Mammary epithelial cell (primary cell): ENCODE measurements around the gene CDK8.

Source experiments
- EZH2 ChIP-seq: IDR thresholded peaks from 2 replicates; pipeline ENCODE4 v1.6.1; 2012; ENCODE audit warnings: low read length, inconsistent platforms, borderline replicate concordance
- TF ChIP-seq, protein P1 (sequence below), 2 donors: IDR thresholded peaks in 1 of 2; conservative IDR thresholded peaks in 1 of 2; 2 replicates each; pipeline ENCODE4 v1.5.1; 2011 to 2012; ENCODE audit warnings: inconsistent platforms in 2 of 2, low read length in 2 of 2, mild to moderate bottlenecking in 2 of 2, control low read depth in 1 of 2, low read depth in 1 of 2; ENCODE audit not compliant: insufficient read depth in 1 of 2; ENCODE audit errors: extremely low read depth in 1 of 2

DNA sequence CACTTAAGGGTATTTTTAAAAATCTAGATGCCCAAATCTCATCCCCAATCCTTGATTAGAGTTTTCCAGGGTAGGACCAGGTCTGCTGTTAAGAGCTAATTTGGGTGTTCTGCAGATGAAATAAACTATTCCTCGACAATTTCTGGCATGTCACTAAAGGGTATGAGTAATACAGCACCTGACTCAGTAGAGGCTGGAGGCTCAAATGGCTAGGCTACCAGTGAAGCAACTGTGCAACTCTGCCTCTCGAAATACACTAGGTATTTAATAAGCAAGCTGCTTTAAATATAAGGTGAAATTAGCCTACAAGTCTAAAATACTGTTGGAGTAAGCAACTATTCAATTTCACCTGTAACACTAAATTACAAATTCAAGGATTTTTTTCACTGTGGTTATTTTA lies 33.4 kb upstream of the CDK8 start:
- TF ChIP-seq EZH2, result no peak
- TF ChIP-seq, protein P1, sequence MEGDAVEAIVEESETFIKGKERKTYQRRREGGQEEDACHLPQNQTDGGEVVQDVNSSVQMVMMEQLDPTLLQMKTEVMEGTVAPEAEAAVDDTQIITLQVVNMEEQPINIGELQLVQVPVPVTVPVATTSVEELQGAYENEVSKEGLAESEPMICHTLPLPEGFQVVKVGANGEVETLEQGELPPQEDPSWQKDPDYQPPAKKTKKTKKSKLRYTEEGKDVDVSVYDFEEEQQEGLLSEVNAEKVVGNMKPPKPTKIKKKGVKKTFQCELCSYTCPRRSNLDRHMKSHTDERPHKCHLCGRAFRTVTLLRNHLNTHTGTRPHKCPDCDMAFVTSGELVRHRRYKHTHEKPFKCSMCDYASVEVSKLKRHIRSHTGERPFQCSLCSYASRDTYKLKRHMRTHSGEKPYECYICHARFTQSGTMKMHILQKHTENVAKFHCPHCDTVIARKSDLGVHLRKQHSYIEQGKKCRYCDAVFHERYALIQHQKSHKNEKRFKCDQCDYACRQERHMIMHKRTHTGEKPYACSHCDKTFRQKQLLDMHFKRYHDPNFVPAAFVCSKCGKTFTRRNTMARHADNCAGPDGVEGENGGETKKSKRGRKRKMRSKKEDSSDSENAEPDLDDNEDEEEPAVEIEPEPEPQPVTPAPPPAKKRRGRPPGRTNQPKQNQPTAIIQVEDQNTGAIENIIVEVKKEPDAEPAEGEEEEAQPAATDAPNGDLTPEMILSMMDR (conservative IDR thresholded peaks at IDR 0.05 in 1 of 2, IDR thresholded peaks at IDR 0.05 in 1 of 2; ENCODE audit: extremely low read depth in 1 of 2, insufficient read depth in 1 of 2, low read depth in 1 of 2, low read length in 2 of 2), result no peak
